PC-3 (cell line): Measurements from ENCODE around the gene ZFP36L1. TPM values are rescaled to one million over a fixed set of nuclear protein-coding genes. Genes with fewer than 3 reads are reported as not detected.

Source experiments
- ATAC-seq: fragments of 200-7000 bp; cut with Tn5 transposase; 2 replicates; pipeline ENCODE4 v1.9.1; 2020; ENCODE audit warnings: mild to moderate bottlenecking, moderate library complexity
- BruUV-seq: library from RNA; stranded (reverse); fragments of 400-500 nt; replicated peaks from 2 replicates; lab custom pipeline; 2021; lab: Mats Ljungman, UMichigan
- CTCF ChIA-PET: fragments of 300-600 bp; sonication (Branson Sonifier 250); formaldehyde crosslinking; loops from one replicate; lab custom pipeline; 2022; ENCODE audit warnings: antibody characterized with exemption; lab: Charles Lee
- POLR2A ChIA-PET: fragments of 300-600 bp; sonication (Branson Sonifier 250); formaldehyde crosslinking; loops from one replicate; lab custom pipeline; 2022; ENCODE audit warnings: antibody characterized with exemption; ENCODE audit not compliant: unreplicated experiment; lab: Charles Lee
- DNase-seq: peaks from one replicate; pipeline ENCODE4 v3.0.0-alpha.2; 2015
- H2AFZ ChIP-seq: fragments of 300-600 bp; sonication (generic); 2 replicates; pipeline ENCODE4 v1.6.0; 2016; ENCODE audit warnings: antibody characterized with exemption, low read length
- H3F3A ChIP-seq: fragments of 300-600 bp; sonication (generic); one replicate; pipeline ENCODE4 v1.6.0; 2017; ENCODE audit warnings: antibody characterized with exemption, low read length, control low read depth, mild to moderate bottlenecking; ENCODE audit not compliant: unreplicated experiment
- H3K27ac ChIP-seq: fragments of 300-600 bp; sonication (generic); 2 replicates; pipeline ENCODE4 v1.5.1; 2016; ENCODE audit warnings: mild to moderate bottlenecking, low read length
- H3K27me3 ChIP-seq: fragments of 300-600 bp; sonication (generic); 2 replicates; pipeline ENCODE4 v1.6.1; 2016; ENCODE audit warnings: low read length, mixed read lengths
- H3K36me3 ChIP-seq: fragments of 300-600 bp; sonication (generic); 2 replicates; pipeline ENCODE4 v1.6.1; 2016; ENCODE audit warnings: low read depth, mixed run types, low read length, mixed read lengths
- H3K4me1 ChIP-seq: fragments of 300-600 bp; sonication (generic); 2 replicates; pipeline ENCODE4 v1.5.1; 2016; ENCODE audit warnings: low read length; ENCODE audit not compliant: insufficient read depth
- H3K4me2 ChIP-seq: fragments of 300-600 bp; sonication (generic); 2 replicates; pipeline ENCODE4 v1.6.0; 2016; ENCODE audit warnings: low read length
- H3K4me3 ChIP-seq: fragments of 300-600 bp; sonication (generic); 2 replicates; pipeline ENCODE4 v1.5.1; 2016; ENCODE audit warnings: mild to moderate bottlenecking, low read length, mixed read lengths
- H3K79me2 ChIP-seq: fragments of 300-600 bp; sonication (generic); 2 replicates; pipeline ENCODE4 v1.6.1; 2017; ENCODE audit warnings: low read length, mixed read lengths
- H3K9ac ChIP-seq: fragments of 300-600 bp; sonication (generic); 2 replicates; pipeline ENCODE4 v1.6.0; 2016; ENCODE audit warnings: mild to moderate bottlenecking, low read length
- H3K9me2 ChIP-seq: fragments of 300-600 bp; sonication (generic); replicated peaks from 2 replicates; pipeline ENCODE4 v1.6.1; 2016; ENCODE audit warnings: mixed run types, low read length, mixed read lengths
- H3K9me3 ChIP-seq: fragments of 300-600 bp; sonication (generic); 2 replicates; pipeline ENCODE4 v1.6.1; 2016; ENCODE audit warnings: low read length, mixed read lengths
- H4K20me1 ChIP-seq: fragments of 300-600 bp; sonication (generic); 2 replicates; pipeline ENCODE4 v1.6.1; 2016; ENCODE audit warnings: low read length, mixed read lengths
- EZH2 ChIP-seq: fragments of 300-600 bp; sonication (generic); IDR thresholded peaks from one replicate; pipeline ENCODE4 v1.6.1; 2017; ENCODE audit warnings: antibody characterized with exemption, mild to moderate bottlenecking, low read length; ENCODE audit not compliant: unreplicated experiment
- EZH2phosphoT487 ChIP-seq: fragments of 300-600 bp; sonication (generic); IDR thresholded peaks from 2 replicates; pipeline ENCODE4 v1.6.1; 2018; ENCODE audit warnings: mild to moderate bottlenecking, antibody characterized with exemption, low read length, borderline replicate concordance
- intact Hi-C: fragments of 100-400 bp; cut with micrococcal nuclease; formaldehyde crosslinking; loops from 2 replicates; pipeline ENCODE4 v1.9.0; 2023
- total RNA-seq: library from RNA; depleted of rRNA; stranded (reverse); fragments of >200 nt; gene quantifications from 2 replicates; pipeline ENCODE4 v1.2.3, GENCODE V29; 2014
- TF ChIP-seq, protein P1 (sequence below): fragments of 300-600 bp; sonication (generic); conservative IDR thresholded peaks from 2 replicates; pipeline ENCODE4 v1.5.1; 2017; ENCODE audit warnings: antibody characterized with exemption, low read depth, mild to moderate bottlenecking, low read length

ZFP36L1 gene
- total RNA-seq, 1 experiment from 2014 or later: 63.1 TPM

DNA sequence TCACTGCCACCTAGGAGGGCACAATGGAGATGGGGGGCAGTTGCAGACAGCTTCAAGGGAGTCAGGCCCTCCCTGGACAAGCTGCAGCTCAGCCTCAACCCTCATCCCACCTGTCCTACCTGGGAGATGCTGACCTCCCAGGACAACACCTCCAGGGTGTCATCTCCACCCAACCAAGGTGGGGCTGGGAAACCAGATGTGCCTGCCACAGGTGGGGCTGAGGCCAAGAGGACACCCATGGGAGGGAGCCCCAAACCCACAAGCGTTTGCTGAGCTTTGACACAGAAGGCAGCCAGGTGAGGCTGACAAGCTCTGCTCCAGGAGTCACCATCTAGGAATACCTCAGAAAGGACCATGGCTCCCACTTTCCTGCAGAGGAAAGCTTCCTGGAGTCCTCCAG, 31.5 kb downstream of the ZFP36L1 start:
- Histone ChIP-seq H3F3A (no peaks in the 10 kb centered on the region), H3K9me3 (no peaks in the 10 kb centered on the region), H3K4me3 (no peak overlapping the region), H3K9me2 (no peaks in the 10 kb centered on the region), H3K27me3 (no peaks in the 10 kb centered on the region), H3K9ac (no peak overlapping the region), H3K4me1 (no peaks in the 10 kb centered on the region), H3K79me2 (no peaks in the 10 kb centered on the region), H3K4me2 (no peak overlapping the region), H2AFZ (no peak overlapping the region), H3K27ac (no peak overlapping the region), H4K20me1 (no peaks in the 10 kb centered on the region), H3K36me3 (no peaks in the 10 kb centered on the region)
- BruUV-seq: no TSS peak
- ChIA-PET CTCF (interaction anchor here (0.7 kb wide), 1 partner anchor 213 kb away, joined by 4 read pairs; no protein-coding TSS in a partner anchor), POLR2A (no interaction called here)
- no peak for TF ChIP-seq EZH2
- TF ChIP-seq, protein P1, sequence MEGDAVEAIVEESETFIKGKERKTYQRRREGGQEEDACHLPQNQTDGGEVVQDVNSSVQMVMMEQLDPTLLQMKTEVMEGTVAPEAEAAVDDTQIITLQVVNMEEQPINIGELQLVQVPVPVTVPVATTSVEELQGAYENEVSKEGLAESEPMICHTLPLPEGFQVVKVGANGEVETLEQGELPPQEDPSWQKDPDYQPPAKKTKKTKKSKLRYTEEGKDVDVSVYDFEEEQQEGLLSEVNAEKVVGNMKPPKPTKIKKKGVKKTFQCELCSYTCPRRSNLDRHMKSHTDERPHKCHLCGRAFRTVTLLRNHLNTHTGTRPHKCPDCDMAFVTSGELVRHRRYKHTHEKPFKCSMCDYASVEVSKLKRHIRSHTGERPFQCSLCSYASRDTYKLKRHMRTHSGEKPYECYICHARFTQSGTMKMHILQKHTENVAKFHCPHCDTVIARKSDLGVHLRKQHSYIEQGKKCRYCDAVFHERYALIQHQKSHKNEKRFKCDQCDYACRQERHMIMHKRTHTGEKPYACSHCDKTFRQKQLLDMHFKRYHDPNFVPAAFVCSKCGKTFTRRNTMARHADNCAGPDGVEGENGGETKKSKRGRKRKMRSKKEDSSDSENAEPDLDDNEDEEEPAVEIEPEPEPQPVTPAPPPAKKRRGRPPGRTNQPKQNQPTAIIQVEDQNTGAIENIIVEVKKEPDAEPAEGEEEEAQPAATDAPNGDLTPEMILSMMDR: no peak
- no peak for TF ChIP-seq EZH2phosphoT487
- intact Hi-C loops: no loop called here
- DNase-seq: no peak
- ATAC-seq: no peak

DNA sequence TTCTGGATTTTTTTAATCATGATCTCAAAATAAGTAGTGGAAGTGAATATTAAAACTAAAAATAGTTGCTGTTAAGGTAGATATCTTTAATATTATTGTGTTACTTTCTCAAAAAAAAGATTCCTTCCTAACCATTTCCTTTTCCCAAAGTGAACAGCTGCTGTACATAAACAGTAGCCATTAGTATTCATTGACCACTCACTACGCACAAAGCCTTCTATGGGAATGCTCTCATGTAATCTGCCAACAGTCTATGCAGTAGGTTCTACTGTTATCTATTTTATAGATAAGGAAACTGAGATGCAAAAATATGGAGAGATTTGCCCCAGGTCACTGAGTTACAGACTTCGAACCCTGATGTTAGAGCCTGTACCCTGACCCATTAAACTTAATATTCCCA, 32.1 kb downstream of the ZFP36L1 start:
- ChIA-PET POLR2A (no interaction called here), CTCF (interaction anchor here (0.7 kb wide), 1 partner anchor 213 kb away, joined by 4 read pairs; no protein-coding TSS in a partner anchor)
- ATAC-seq: no peak
- TF ChIP-seq, protein P1: no peak
- TF ChIP-seq EZH2phosphoT487 (no peak), EZH2 (no peak)
- no peaks in the 10 kb centered on the region for H3K9me3 ChIP-seq
- no TSS peak for BruUV-seq
- DNase-seq: no peak
- H3F3A ChIP-seq: no peaks in the 10 kb centered on the region
- H3K27me3 ChIP-seq: no peaks in the 10 kb centered on the region
- H3K4me1 ChIP-seq: no peaks in the 10 kb centered on the region
- no peak overlapping the region for H2AFZ ChIP-seq
- no peak overlapping the region for H3K4me2 ChIP-seq
- H3K36me3 ChIP-seq: no peaks in the 10 kb centered on the region
- H3K9me2 ChIP-seq: no peaks in the 10 kb centered on the region
- H3K4me3 ChIP-seq: no peak overlapping the region
- no peaks in the 10 kb centered on the region for H3K79me2 ChIP-seq
- intact Hi-C loops: no loop called here
- H4K20me1 ChIP-seq: no peaks in the 10 kb centered on the region
- H3K9ac ChIP-seq: no peak overlapping the region
- H3K27ac ChIP-seq: no peak overlapping the region

DNA sequence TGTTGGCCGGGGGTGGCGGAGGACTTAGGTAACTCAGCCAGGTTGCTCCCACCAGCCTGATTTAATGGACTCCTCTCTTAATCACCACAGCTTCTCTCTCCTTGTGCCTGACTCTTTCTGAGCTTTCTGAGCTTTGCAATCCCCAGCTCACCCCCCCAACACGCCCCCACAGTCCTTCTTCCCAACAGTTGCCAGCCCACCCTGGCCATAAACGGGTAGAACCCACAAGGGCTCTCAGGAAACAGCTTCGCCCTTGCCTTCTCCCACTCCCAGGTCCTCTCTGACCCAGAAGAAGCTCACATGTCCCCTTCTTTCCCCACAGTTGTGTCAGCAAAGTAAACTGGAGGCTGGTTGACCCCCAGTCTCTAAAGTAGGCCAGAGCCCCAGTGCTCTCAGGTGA, 32.9 kb downstream of the ZFP36L1 start:
- Histone ChIP-seq H3K27ac (no peak overlapping the region), H3K4me2 (no peak overlapping the region), H2AFZ (no peak overlapping the region), H3K27me3 (no peaks in the 10 kb centered on the region), H3K4me3 (no peak overlapping the region), H3F3A (no peaks in the 10 kb centered on the region), H3K79me2 (no peaks in the 10 kb centered on the region), H3K9me2 (no peaks in the 10 kb centered on the region), H3K9ac (no peak overlapping the region), H3K36me3 (no peaks in the 10 kb centered on the region), H3K4me1 (no peaks in the 10 kb centered on the region), H4K20me1 (no peaks in the 10 kb centered on the region), H3K9me3 (no peaks in the 10 kb centered on the region)
- no peak for ATAC-seq
- intact Hi-C loops: no loop called here
- ChIA-PET CTCF (no interaction called here), POLR2A (no interaction called here)
- no TSS peak for BruUV-seq
- TF ChIP-seq EZH2phosphoT487 (no peak), EZH2 (no peak)
- TF ChIP-seq, protein P1: no peak
- no peak for DNase-seq
